DMS79 treated with DMSO at 0.1 percent for 48 hours (cell line): ENCODE results near the gene PLEKHM1.
"Not testable (repeated sequence)": the region's sequence is repeated elsewhere in the genome, so short reads cannot be mapped to it uniquely, and the experiment has no call there.

Experiments
- DNase-seq: peaks from one replicate; lab custom pipeline; 2025; lab: John Stamatoyannopoulos, UW

Gene PLEKHM1

GRCh38 chr17:45441526-45442310 is 48.8 kb downstream of the PLEKHM1 start:
- DNase-seq = no peak

- not testable (repeated sequence) for DNase-seq
Observed at GRCh38 chr17:45440839-45441515, 49.5 kb downstream of the PLEKHM1 start.

GRCh38 chr17:45440161-45440778 is 50.3 kb downstream of the PLEKHM1 start:
- DNase-seq = no peak

GRCh38 chr17:45438931-45439610 is 51.5 kb downstream of the PLEKHM1 start:
- no peak for DNase-seq

GRCh38 chr17:45437465-45438283 is 52.8 kb downstream of the PLEKHM1 start:
- no peak for DNase-seq

GRCh38 chr17:45436625-45437464 is 53.7 kb downstream of the PLEKHM1 start:
- no peak for DNase-seq

- DNase-seq = no peak
Observed at GRCh38 chr17:45436161-45436560, 54.4 kb downstream of the PLEKHM1 start.

GRCh38 chr17:45435481-45435880 is 55.0 kb downstream of the PLEKHM1 start:
- no peak for DNase-seq

GRCh38 chr17:45433159-45433535 is 57.4 kb downstream of the PLEKHM1 start:
- no peak for DNase-seq

- DNase-seq = no peak
Observed at GRCh38 chr17:45432405-45433158, 57.9 kb downstream of the PLEKHM1 start, which contains the start of gene ARHGAP27. Gene ARHGAP27 (minus strand): TSS chr17:45432870. CDS start chr17:45430279, 2,591 bp downstream.

GRCh38 chr17:45431531-45432404 is 58.8 kb downstream of the PLEKHM1 start:
- peak; percentile 70 for DNase-seq

GRCh38 chr17:45430738-45431530 is 59.6 kb downstream of the PLEKHM1 start:
- DNase-seq = no peak

- DNase-seq = no peak
Observed at GRCh38 chr17:45430006-45430737, 60.3 kb downstream of the PLEKHM1 start.

GRCh38 chr17:45429339-45430005 is 61.0 kb downstream of the PLEKHM1 start:
- DNase-seq = no peak

GRCh38 chr17:45428931-45429338 is 61.6 kb downstream of the PLEKHM1 start:
- no peak for DNase-seq

GRCh38 chr17:45428050-45428617 is 62.4 kb downstream of the PLEKHM1 start:
- DNase-seq = peak; percentile 78
